Upper lobe of right lung (tissue), 1 donor: ENCODE measurements around the gene HMSD. TPM values are rescaled to one million over a fixed set of nuclear protein-coding genes. Genes with fewer than 3 reads are reported as not detected.

ENCODE experiments used
- ATAC-seq: fragments of 200-7000 bp; cut with Tn5 transposase; one replicate; pipeline ENCODE4 v1.9.1; 2020; ENCODE audit warnings: mild to moderate bottlenecking, moderate library complexity
- DNase-seq: peaks from one replicate; pipeline ENCODE4 v3.0.0-alpha.2; 2020
- H3K27ac ChIP-seq: fragments of 200-600 bp; one replicate; pipeline ENCODE4 v1.8.0; 2022
- H3K27me3 ChIP-seq: fragments of 200-600 bp; one replicate; pipeline ENCODE4 v1.8.0; 2022; ENCODE audit warnings: mild to moderate bottlenecking
- H3K36me3 ChIP-seq: fragments of 200-600 bp; one replicate; pipeline ENCODE4 v1.8.0; 2022
- H3K4me1 ChIP-seq: fragments of 200-600 bp; one replicate; pipeline ENCODE4 v1.8.0; 2022
- H3K4me3 ChIP-seq: fragments of 200-600 bp; one replicate; pipeline ENCODE4 v1.8.0; 2022; ENCODE audit warnings: mild to moderate bottlenecking
- H3K9me3 ChIP-seq: fragments of 200-600 bp; one replicate; pipeline ENCODE4 v1.8.0; 2022
- intact Hi-C: fragments of 100-400 bp; cut with DNase I; formaldehyde crosslinking; loops from one replicate; pipeline ENCODE4 v1.11.0; 2022
- long read RNA-seq: library from polyadenylated mRNA; unstranded; transcript quantifications from one replicate; pipeline ENCODE4 v2.0.0, GENCODE V29; 2021
- total RNA-seq: library from RNA; stranded (reverse); fragmentation: NEBNext Ultra II Directional; extraction: Animal tissue kit (Norgen Biotek cat#: 25700); gene quantifications from one replicate; pipeline ENCODE4 v1.2.1, GENCODE V29; 2021
- TF ChIP-seq, protein P1 (sequence below): fragments of 200-600 bp; IDR thresholded peaks from one replicate; pipeline ENCODE4 v1.8.0; 2022; ENCODE audit warnings: antibody characterized with exemption
- donor health status: DM: no; HTN: yes; CAD: no; lungs with severe emphysema.

HMSD gene, protein sequence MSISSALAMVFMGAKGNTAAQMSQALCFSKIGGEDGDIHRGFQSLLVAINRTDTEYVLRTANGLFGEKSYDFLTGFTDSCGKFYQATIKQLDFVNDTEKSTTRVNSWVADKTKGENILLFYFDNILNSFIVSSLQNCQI
- total RNA-seq = 2.1 TPM
- long read RNA-seq = 0 reads

DNA sequence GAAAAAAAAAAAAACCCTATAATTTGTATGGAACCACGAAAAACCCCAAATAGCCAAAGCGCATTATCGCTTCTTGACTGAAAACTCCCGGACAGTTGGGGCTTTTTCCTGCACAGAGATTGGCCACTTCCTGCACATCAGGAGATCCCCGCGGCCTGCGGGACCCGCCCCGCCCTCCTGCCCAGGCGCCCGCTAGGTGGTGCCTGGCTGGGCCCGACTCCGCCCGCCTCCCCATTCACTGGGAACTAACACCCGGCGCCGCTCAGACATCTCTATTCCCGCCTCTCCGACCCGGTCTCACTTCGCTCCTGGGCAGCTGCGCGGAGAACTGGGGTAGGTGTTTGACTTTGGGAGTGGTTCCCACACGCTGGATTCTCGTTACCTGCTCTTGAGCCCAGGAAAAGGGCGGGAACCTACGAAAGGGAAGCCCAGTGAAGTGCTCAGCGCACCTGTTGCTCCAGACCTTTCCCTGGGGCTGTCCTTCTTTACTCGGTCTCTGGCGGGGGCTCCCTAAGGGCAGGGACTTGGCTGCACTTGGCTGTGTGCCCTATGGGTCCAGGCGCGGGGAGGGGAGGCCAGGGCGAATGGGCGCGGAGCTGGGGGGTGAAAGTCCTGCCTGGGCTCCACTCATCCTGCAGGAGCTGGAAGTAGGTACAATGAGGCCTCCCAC is at the start of gene HMSD:
TSS of gene HMSD (plus strand) at position 234 of the 670 bp plus-strand sequence. CDS start 4,155 bp downstream, outside the sequence.
- Histone ChIP-seq H3K4me1 (no peaks in the 10 kb centered on the region), H3K27ac (no peak within 1 kb of the TSS), H3K36me3 (no peaks in the 10 kb centered on the region), H3K9me3 (no peaks in the 10 kb centered on the region), H3K27me3 (peaks cover 7% of the 10 kb centered on the region), H3K4me3 (peak within 1 kb of the TSS; percentile 42)
- DNase-seq (peak; percentile 88), ATAC-seq (peak; percentile 100)
- intact Hi-C loops = no loop called here
- TF ChIP-seq, protein P1, sequence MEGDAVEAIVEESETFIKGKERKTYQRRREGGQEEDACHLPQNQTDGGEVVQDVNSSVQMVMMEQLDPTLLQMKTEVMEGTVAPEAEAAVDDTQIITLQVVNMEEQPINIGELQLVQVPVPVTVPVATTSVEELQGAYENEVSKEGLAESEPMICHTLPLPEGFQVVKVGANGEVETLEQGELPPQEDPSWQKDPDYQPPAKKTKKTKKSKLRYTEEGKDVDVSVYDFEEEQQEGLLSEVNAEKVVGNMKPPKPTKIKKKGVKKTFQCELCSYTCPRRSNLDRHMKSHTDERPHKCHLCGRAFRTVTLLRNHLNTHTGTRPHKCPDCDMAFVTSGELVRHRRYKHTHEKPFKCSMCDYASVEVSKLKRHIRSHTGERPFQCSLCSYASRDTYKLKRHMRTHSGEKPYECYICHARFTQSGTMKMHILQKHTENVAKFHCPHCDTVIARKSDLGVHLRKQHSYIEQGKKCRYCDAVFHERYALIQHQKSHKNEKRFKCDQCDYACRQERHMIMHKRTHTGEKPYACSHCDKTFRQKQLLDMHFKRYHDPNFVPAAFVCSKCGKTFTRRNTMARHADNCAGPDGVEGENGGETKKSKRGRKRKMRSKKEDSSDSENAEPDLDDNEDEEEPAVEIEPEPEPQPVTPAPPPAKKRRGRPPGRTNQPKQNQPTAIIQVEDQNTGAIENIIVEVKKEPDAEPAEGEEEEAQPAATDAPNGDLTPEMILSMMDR = peak; percentile 43

- Histone ChIP-seq H3K9me3 (no peaks in the 10 kb centered on the region), H3K27me3 (no peaks in the 10 kb centered on the region), H3K36me3 (no peaks in the 10 kb centered on the region), H3K4me3 (no peak overlapping the region), H3K4me1 (no peaks in the 10 kb centered on the region), H3K27ac (no peak overlapping the region)
- ATAC-seq = no peak
- no peak for DNase-seq
- TF ChIP-seq, protein P1 = no peak
- intact Hi-C loops = no loop called here
Observed at GRCh38 chr18:63903851-63904570, 45.1 kb upstream of the HMSD start.

DNA sequence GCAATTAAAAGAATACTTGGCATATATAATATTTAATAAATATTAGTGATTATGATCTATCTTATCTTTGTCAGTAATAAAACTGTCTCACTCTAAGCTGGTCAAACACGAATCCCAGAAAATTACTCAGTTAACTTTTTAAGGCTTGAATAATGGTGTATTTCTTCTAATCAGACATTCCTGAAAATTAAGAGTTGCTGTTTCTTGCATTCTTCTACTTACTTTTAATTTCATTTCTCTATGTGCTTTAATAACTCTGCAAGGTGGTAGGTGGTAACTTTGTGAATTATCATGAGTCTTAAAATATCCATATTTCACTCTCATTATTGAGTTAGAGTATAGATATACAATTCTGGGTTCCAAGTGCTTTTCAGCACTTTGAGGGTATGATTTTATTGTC is 44.4 kb upstream of the HMSD start:
- Histone ChIP-seq H3K27me3 (no peaks in the 10 kb centered on the region), H3K27ac (no peak overlapping the region), H3K9me3 (no peaks in the 10 kb centered on the region), H3K36me3 (no peaks in the 10 kb centered on the region), H3K4me1 (no peaks in the 10 kb centered on the region), H3K4me3 (no peak overlapping the region)
- intact Hi-C loops = no loop called here
- ATAC-seq (no peak), DNase-seq (no peak)
- TF ChIP-seq, protein P1 = no peak

DNA sequence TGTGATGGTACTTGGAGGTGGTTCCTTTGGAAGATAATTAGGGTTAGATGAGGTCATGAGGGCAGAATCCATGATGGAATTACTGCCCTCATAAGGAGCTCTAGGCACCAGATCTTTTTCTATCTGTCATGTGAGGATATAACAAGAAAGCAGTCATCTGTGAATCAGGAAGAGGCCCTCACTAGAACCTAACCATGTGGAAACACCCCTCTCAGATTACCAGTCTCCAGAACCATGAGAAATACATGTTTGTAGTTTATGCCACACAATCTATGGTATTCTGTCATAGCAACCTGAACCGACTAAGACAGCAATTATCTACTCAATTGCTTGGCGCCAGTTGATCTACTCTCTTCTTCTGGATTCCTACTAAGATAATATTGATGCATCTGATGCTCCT is 43.7 kb upstream of the HMSD start:
- ATAC-seq (no peak), DNase-seq (no peak)
- no peaks in the 10 kb centered on the region for H3K9me3 ChIP-seq
- H3K27ac ChIP-seq = no peak overlapping the region
- TF ChIP-seq, protein P1 = no peak
- no peaks in the 10 kb centered on the region for H3K27me3 ChIP-seq
- no peaks in the 10 kb centered on the region for H3K4me1 ChIP-seq
- no peak overlapping the region for H3K4me3 ChIP-seq
- intact Hi-C loops = no loop called here
- no peaks in the 10 kb centered on the region for H3K36me3 ChIP-seq

DNA sequence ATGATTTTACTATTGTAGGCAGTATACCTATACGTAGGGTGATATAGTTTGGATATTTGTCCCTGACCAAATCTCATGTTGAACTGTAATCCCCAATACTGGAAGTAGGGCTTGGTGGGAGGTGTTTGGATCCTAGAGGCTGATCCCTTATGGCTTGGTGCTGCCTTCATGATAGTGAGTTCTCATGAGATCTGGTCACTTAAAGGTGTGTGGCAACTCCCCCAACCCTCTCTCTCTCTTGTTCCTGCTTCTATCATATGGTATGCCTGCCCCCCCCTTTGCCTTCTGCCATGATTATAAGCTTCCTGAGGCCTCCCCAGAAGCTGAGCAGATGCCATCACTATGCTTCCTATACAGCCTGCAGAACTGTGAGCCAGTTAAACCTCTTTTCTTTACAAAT is 43.0 kb upstream of the HMSD start:
- H3K36me3 ChIP-seq = no peaks in the 10 kb centered on the region
- intact Hi-C loops = no loop called here
- TF ChIP-seq, protein P1 = no peak
- no peaks in the 10 kb centered on the region for H3K9me3 ChIP-seq
- H3K4me3 ChIP-seq = no peak overlapping the region
- no peak for DNase-seq
- no peaks in the 10 kb centered on the region for H3K4me1 ChIP-seq
- H3K27ac ChIP-seq = no peak overlapping the region
- no peaks in the 10 kb centered on the region for H3K27me3 ChIP-seq
- no peak for ATAC-seq
